NT2/D1 (cell line): ENCODE results near the gene HK1.

Experiments
- DNase-seq: peaks from one replicate; pipeline ENCODE4 v3.0.0-alpha.2; 2011; ENCODE audit warnings: low read depth, low spot score
- H3K27me3 ChIP-seq: 2 replicates; pipeline ENCODE4 v1.6.0; 2011; ENCODE audit warnings: mild to moderate bottlenecking; ENCODE audit not compliant: insufficient read length, insufficient read depth
- H3K36me3 ChIP-seq: 2 replicates; pipeline ENCODE4 v1.6.1; 2011; ENCODE audit warnings: mild to moderate bottlenecking, low read length, mixed read lengths; ENCODE audit not compliant: insufficient read depth, insufficient read length
- H3K4me1 ChIP-seq: 2 replicates; pipeline ENCODE4 v1.5.1; 2011; ENCODE audit not compliant: insufficient read depth, insufficient read length
- H3K4me3 ChIP-seq: 2 replicates; pipeline ENCODE4 v1.5.1; 2011; ENCODE audit warnings: low read depth; ENCODE audit not compliant: insufficient read length
- H3K9ac ChIP-seq: 2 replicates; pipeline ENCODE4 v1.6.0; 2011; ENCODE audit warnings: low read depth; ENCODE audit not compliant: insufficient read length
- H3K9me3 ChIP-seq: 2 replicates; pipeline ENCODE4 v1.5.1; 2011; ENCODE audit warnings: mild to moderate bottlenecking, low read length; ENCODE audit not compliant: insufficient read depth
- SUZ12 ChIP-seq: IDR thresholded peaks from 2 replicates; pipeline ENCODE4 v1.6.1; 2011; ENCODE audit not compliant: insufficient read length, insufficient read depth; ENCODE audit errors: extremely low read depth
- YY1 ChIP-seq: IDR thresholded peaks from 2 replicates; pipeline ENCODE4 v1.6.1; 2011; ENCODE audit not compliant: insufficient read length, insufficient read depth
- ZNF274 ChIP-seq: IDR thresholded peaks from 2 replicates; pipeline ENCODE4 v1.6.1; 2011; ENCODE audit warnings: mild to moderate bottlenecking, low read depth, low read length

HK1 gene

DNA sequence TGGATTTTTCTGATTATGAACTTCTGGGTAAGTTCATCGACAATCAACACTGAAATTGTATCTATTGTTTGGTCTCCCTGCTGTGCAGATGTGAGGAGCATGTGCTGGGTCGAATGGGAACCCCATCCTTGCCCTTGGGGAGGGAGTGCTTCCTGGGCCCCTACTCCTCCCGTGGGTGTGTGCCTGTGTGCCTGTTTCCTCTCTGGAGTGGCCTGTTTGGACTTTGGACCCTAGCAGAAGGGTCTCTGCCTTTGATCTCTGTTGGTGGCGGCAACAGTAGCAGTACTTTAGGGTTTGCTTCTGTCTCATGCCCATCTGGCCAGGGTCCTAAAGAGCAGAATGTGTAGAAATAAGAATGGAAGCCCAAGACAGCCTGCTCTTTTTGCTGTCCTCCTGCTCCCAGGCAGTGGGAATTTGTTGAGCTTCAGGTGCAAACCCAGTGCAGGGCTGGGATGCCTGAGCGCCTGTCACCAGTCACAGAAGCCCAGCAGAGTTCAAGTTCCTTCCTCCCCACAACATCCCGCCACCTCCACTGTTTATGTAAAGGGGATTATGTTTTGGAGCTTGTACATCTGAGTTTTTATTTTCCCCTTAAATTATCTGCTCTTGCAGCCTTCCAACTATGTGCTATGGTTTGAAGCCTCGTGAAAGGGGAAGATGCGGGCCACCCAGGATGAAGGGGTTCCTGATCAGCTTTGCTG is 139.9 kb downstream of the HK1 start:
- no peak for DNase-seq
- Histone ChIP-seq H3K9ac (peak overlapping the region; percentile 3), H3K4me3 (no peak overlapping the region), H3K36me3 (no peaks in the 10 kb centered on the region), H3K9me3 (no peaks in the 10 kb centered on the region), H3K4me1 (peaks cover 4% of the 10 kb centered on the region), H3K27me3 (no peaks in the 10 kb centered on the region)
- TF ChIP-seq SUZ12 (no peak), ZNF274 (no peak), YY1 (no peak)

DNA sequence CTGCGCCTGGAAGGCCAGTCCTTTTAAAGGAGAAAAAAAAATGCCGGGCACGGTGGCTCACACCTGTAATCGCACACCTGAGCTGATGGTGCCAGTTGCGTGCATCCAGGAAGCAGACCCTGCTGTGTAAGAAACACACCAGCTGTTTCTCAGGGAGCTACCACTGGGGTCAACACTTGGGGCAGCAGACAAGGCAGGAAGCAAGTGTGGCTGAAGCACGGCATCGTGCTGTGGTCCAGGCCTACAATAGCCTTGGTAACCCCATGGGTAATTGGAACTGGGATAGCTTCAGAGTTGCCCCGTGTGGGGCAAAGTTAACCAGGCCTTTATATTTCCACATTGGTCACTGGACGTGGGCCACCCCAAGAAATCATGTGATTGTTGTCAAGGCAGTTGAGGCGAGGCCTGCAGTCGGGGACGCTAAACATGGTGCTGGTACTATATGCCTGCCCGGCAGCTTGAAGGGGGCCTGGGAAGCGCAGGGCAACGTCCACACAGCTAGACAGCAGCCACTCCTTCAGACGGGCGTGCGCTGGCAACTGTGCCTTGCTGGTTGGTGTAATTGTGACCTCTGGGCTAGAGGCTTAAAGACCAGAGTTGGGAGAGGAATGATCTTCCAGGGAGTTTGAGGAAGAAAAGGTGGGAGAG is 140.9 kb downstream of the HK1 start:
- TF ChIP-seq ZNF274 (no peak), YY1 (no peak), SUZ12 (no peak)
- Histone ChIP-seq H3K9ac (no peak overlapping the region), H3K36me3 (no peaks in the 10 kb centered on the region), H3K4me3 (no peak overlapping the region), H3K4me1 (peaks cover 4% of the 10 kb centered on the region), H3K27me3 (no peaks in the 10 kb centered on the region), H3K9me3 (no peaks in the 10 kb centered on the region)
- no peak for DNase-seq

DNA sequence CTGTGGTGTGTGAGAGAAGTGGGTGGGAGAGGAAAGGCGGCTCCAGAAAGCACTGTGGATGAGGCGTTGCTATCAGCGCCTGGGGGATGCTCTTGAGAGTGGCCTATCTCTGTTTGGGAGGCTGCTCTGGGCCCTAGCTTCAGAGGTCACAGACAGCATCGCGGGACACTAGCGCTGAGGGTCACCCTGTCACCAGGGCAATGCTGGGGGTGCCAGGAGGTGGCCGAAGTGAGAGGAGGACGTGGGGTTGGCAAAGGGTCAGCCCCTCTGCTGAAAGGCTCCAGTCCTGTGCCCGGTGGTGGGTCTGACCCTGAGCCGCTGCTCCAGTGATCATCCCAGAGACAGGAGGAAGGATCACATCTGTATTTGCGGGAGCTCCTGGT is 141.4 kb downstream of the HK1 start:
- DNase-seq, result no peak

DNA sequence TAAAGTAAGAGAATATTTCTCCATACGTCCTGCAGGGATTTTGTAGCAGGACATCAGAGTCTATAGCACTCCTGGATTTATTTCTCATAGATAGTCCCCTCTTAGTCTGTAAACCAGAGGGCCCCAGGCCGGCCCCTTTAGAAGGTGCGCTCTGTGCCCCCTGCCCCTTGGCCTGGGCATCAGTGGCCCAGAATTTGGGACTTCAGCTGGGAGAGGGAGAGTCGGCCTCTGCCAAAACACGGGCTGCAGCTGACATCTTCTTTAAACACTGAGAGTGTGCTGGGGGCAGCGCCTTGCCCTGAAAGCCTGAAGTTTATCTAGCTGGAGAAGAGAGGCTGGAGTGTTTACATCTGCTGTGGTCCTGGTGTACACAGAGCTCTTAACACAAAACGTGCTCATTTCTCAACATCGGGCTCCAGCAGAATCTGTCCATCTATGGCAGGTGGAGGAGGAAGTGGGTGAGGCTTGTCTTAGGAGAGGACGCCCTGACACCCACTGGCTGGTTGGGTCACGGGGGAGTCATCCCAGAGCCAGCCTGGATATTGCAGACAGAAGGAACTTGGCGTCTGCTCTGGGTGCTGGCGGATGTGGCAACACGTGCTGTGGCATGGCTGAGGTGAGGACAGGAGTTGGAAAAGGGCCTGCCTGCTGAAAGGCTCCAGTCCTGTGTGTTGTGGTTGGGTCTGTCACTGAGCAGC is 143.5 kb downstream of the HK1 start:
- H3K36me3 ChIP-seq, result no peaks in the 10 kb centered on the region
- no peaks in the 10 kb centered on the region for H3K27me3 ChIP-seq
- TF ChIP-seq ZNF274 (no peak), YY1 (no peak)
- no peak for DNase-seq
- H3K4me1 ChIP-seq, result peaks cover 2% of the 10 kb centered on the region
- no peak overlapping the region for H3K4me3 ChIP-seq
- H3K9me3 ChIP-seq, result no peaks in the 10 kb centered on the region
- no peak overlapping the region for H3K9ac ChIP-seq

More for the DNA sequence above, 141.4 kb downstream of the HK1 start:
- H3K4me1 ChIP-seq, result peaks cover 3% of the 10 kb centered on the region
- no peak overlapping the region for H3K9ac ChIP-seq
- no peaks in the 10 kb centered on the region for H3K27me3 ChIP-seq
- no peaks in the 10 kb centered on the region for H3K9me3 ChIP-seq
- H3K36me3 ChIP-seq, result no peaks in the 10 kb centered on the region
- H3K4me3 ChIP-seq, result no peak overlapping the region
- no peak for TF ChIP-seq SUZ12
- TF ChIP-seq ZNF274, result no peak
- TF ChIP-seq YY1, result no peak

DNA sequence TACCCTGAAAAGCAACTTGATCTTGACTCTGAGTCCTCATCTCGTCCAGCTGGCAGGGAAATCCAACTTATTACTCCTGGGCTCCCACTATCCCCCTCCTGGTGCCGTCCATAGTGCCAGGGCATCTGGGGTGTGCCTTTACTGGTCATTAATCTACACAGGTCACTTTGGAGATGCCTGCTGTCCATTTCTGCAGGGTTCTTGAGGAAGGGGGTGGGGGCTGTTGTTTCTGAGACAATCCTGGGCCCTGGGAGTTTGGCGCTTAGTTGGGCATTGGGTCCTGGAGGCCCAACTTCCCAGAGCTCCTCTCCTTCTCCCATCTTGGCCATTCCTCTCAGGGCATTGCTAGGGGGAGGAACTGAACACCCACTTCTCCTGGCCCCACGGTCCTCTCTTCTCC is 144.4 kb downstream of the HK1 start:
- Histone ChIP-seq H3K36me3 (no peaks in the 10 kb centered on the region), H3K27me3 (no peaks in the 10 kb centered on the region), H3K9ac (no peak overlapping the region), H3K9me3 (no peaks in the 10 kb centered on the region), H3K4me3 (no peak overlapping the region), H3K4me1 (peaks cover 2% of the 10 kb centered on the region)
- TF ChIP-seq ZNF274, result no peak
- no peak for TF ChIP-seq SUZ12
- no peak for TF ChIP-seq YY1
- no peak for DNase-seq

DNA sequence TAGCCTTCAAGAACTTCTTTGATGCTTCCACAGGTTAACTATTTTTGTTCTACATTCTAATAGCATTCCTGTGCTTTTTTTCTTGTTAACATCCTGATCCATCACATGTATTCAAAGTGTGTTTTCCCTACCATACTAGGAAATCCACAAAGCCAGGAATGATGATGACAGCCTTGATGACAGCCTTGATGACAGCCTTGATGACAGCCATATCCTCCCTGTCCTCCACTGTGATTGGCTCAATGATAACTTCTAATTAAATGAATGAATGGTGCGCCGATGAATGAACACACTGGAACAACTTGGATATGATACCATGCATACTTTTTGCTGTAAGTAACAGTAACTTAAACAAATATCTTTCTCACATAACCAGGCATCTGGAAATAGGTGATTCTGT is 146.7 kb downstream of the HK1 start:
- Histone ChIP-seq H3K9me3 (no peaks in the 10 kb centered on the region), H3K4me3 (no peak overlapping the region), H3K36me3 (no peaks in the 10 kb centered on the region), H3K27me3 (no peaks in the 10 kb centered on the region), H3K9ac (no peak overlapping the region), H3K4me1 (peaks cover 2% of the 10 kb centered on the region)
- TF ChIP-seq SUZ12 (no peak), ZNF274 (no peak), YY1 (no peak)
- DNase-seq, result no peak

DNA sequence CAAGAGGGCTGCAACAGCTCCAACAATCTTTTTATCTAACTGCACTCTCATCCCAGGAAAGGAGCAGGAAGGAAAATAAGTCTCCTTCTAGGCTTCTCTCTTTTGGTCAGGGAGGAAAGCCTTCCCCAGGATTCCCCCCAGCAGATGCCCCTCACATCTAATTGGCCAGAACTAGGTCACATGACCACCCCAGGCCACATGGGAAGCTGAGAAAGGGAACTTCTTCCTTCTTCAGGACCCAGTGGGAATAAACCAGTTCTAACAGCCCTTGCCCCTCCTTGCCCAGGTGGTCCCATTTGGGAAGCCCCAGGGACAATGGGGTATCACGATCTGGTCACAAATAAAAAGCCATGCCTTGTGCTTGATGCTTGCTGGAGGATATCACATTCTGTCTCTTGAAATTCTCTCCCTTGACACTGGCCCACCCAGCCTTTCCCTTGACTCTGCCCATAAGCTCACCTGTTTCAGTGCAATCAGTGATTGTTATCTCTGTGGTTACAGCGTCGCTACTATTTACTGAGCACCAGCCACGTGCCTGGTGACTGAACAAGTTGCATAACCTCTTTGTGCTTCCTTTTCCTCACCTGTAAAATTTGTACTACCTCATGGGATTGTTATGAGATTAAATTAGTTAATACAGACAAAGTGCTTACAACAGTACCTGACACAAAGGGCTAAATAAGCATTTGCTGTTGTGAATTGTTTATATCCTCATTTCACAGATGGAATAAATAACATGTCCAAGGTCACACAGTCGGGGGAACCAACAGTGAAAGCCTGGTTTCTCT is 147.4 kb downstream of the HK1 start:
- Histone ChIP-seq H3K4me1 (peaks cover 2% of the 10 kb centered on the region), H3K9me3 (no peaks in the 10 kb centered on the region), H3K4me3 (no peak overlapping the region), H3K36me3 (no peaks in the 10 kb centered on the region), H3K9ac (no peak overlapping the region), H3K27me3 (no peaks in the 10 kb centered on the region)
- no peak for TF ChIP-seq YY1
- TF ChIP-seq ZNF274, result no peak
- TF ChIP-seq SUZ12, result no peak
- DNase-seq, result no peak
